Measurements from ENCODE around the gene SSBP3. TPM values are rescaled to one million over a fixed set of nuclear protein-coding genes. Genes with fewer than 3 reads are reported as not detected.
A peak's percentile ranks its signal among the peaks of the same experiment; 100 is the strongest.
"Not testable (repeated sequence)": the region's sequence is repeated elsewhere in the genome, so short reads cannot be mapped to it uniquely, and the experiment has no call there.

The SSBP3 gene
- total RNA-seq, 2 experiments from 2014 or later, result 90.0 TPM

- DNase-seq, result no peak
- no peak overlapping the region for H3K4me3 Mint-ChIP-seq
- no peak overlapping the region for H3K27ac Mint-ChIP-seq
- ChIA-PET CTCF (no interaction called here), POLR2A (no interaction called here)
- H3K27me3 Mint-ChIP-seq, result no peaks in the 10 kb centered on the region
- no peaks in the 10 kb centered on the region for H3K4me1 Mint-ChIP-seq
- H3K9me3 Mint-ChIP-seq, result no peaks in the 10 kb centered on the region
- peaks cover 13% of the 10 kb centered on the region for H3K36me3 Mint-ChIP-seq (ENCODE audit: low read depth)
These were observed 165.4 kb downstream of the SSBP3 start for GRCh38 chr1:54240741-54241335.

GRCh38 chr1:54239631-54240031 lies 166.6 kb downstream of the SSBP3 start:
- no peak overlapping the region for H3K27ac Mint-ChIP-seq
- H3K4me3 Mint-ChIP-seq, result no peak overlapping the region
- CTCF ChIA-PET, result no interaction called here
- H3K4me1 Mint-ChIP-seq, result peaks cover 4% of the 10 kb centered on the region
- no peaks in the 10 kb centered on the region for H3K27me3 Mint-ChIP-seq
- POLR2A ChIA-PET, result no interaction called here
- DNase-seq, result no peak
- H3K9me3 Mint-ChIP-seq, result no peaks in the 10 kb centered on the region
- peaks cover 17% of the 10 kb centered on the region for H3K36me3 Mint-ChIP-seq (ENCODE audit: low read depth)

- peaks cover 20% of the 10 kb centered on the region for H3K36me3 Mint-ChIP-seq (ENCODE audit: low read depth)
- no peak overlapping the region for H3K27ac Mint-ChIP-seq
- no peak overlapping the region for H3K4me3 Mint-ChIP-seq
- H3K4me1 Mint-ChIP-seq, result peaks cover 8% of the 10 kb centered on the region
- no peaks in the 10 kb centered on the region for H3K9me3 Mint-ChIP-seq
- no peak for DNase-seq
- CTCF ChIA-PET, result no interaction called here
- H3K27me3 Mint-ChIP-seq, result no peaks in the 10 kb centered on the region
- POLR2A ChIA-PET, result no interaction called here
These were observed 167.2 kb downstream of the SSBP3 start for GRCh38 chr1:54239035-54239383.

GRCh38 chr1:54238353-54239034 lies 167.7 kb downstream of the SSBP3 start:
- CTCF ChIA-PET, result no interaction called here
- Mint-ChIP-seq H3K36me3 (ENCODE audit: low read depth) (peaks cover 20% of the 10 kb centered on the region), H3K27me3 (no peaks in the 10 kb centered on the region), H3K9me3 (no peaks in the 10 kb centered on the region), H3K27ac (no peak overlapping the region), H3K4me1 (peaks cover 8% of the 10 kb centered on the region), H3K4me3 (no peak overlapping the region)
- DNase-seq, result no peak
- POLR2A ChIA-PET, result no interaction called here

GRCh38 chr1:54237586-54237985 lies 168.6 kb downstream of the SSBP3 start:
- POLR2A ChIA-PET, result no interaction called here
- peaks cover 17% of the 10 kb centered on the region for H3K36me3 Mint-ChIP-seq (ENCODE audit: low read depth)
- no peaks in the 10 kb centered on the region for H3K27me3 Mint-ChIP-seq
- CTCF ChIA-PET, result no interaction called here
- H3K4me1 Mint-ChIP-seq, result peaks cover 8% of the 10 kb centered on the region
- H3K27ac Mint-ChIP-seq, result no peak overlapping the region
- DNase-seq, result no peak
- no peak overlapping the region for H3K4me3 Mint-ChIP-seq
- H3K9me3 Mint-ChIP-seq, result no peaks in the 10 kb centered on the region

GRCh38 chr1:54234284-54234683 lies 171.9 kb downstream of the SSBP3 start:
- CTCF ChIA-PET, result no interaction called here
- Mint-ChIP-seq H3K9me3 (no peaks in the 10 kb centered on the region), H3K4me3 (no peak overlapping the region)

GRCh38 chr1:54233196-54233595 lies 173.0 kb downstream of the SSBP3 start:
- H3K9me3 Mint-ChIP-seq, DNase-seq, H3K27me3 Mint-ChIP-seq, H3K27ac Mint-ChIP-seq, H3K4me3 Mint-ChIP-seq, POLR2A ChIA-PET, CTCF ChIA-PET: not testable (repeated sequence)
- Mint-ChIP-seq H3K4me1 (peaks cover 39% of the 10 kb centered on the region), H3K36me3 (ENCODE audit: low read depth) (peaks cover 29% of the 10 kb centered on the region)

More at GRCh38 chr1:54234284-54234683, 171.9 kb downstream of the SSBP3 start:
- no peak overlapping the region for H3K27ac Mint-ChIP-seq
- H3K4me1 Mint-ChIP-seq, result peaks cover 30% of the 10 kb centered on the region
- H3K36me3 Mint-ChIP-seq (ENCODE audit: low read depth), result peaks cover 29% of the 10 kb centered on the region
- no peak for DNase-seq
- H3K27me3 Mint-ChIP-seq, result no peaks in the 10 kb centered on the region
- POLR2A ChIA-PET, result no interaction called here

- Mint-ChIP-seq H3K4me1 (peaks cover 55% of the 10 kb centered on the region), H3K4me3 (peak overlapping the region; percentile 58), H3K27me3 (no peaks in the 10 kb centered on the region), H3K27ac (peak overlapping the region; percentile 58), H3K9me3 (no peaks in the 10 kb centered on the region), H3K36me3 (ENCODE audit: low read depth) (peaks cover 35% of the 10 kb centered on the region)
- POLR2A ChIA-PET, result interaction anchor here (1.1 to 3.2 kb wide), 3 partner anchors 12 to 250 kb away, joined by 3 to 19 read pairs (median 4); no protein-coding TSS in a partner anchor
- CTCF ChIA-PET, result interaction anchor here (0.6 to 1.3 kb wide), 2 partner anchors 30 to 452 kb away, joined by 3 to 4 read pairs; no protein-coding TSS in a partner anchor
- peak; percentile 46 for DNase-seq
These were observed 175.5 kb downstream of the SSBP3 start for GRCh38 chr1:54230507-54231339.

GRCh38 chr1:54229281-54229891 lies 176.8 kb downstream of the SSBP3 start:
- CTCF ChIA-PET, result interaction anchor here (0.8 to 1.1 kb wide), 2 partner anchors 30 to 260 kb away, joined by 3 to 6 read pairs; partner anchors contain the start of genes CYB5RL and MRPL37
- POLR2A ChIA-PET, result interaction anchor here (1.1 to 4.0 kb wide), 5 partner anchors 29 to 251 kb away, joined by 3 to 21 read pairs (median 4); partner anchors contain the start of genes CYB5RL, MRPL37, TCEANC2 and TMEM59

GRCh38 chr1:54228638-54229079 lies 177.5 kb downstream of the SSBP3 start:
- Mint-ChIP-seq H3K4me3 (no peak overlapping the region), H3K27ac (no peak overlapping the region), H3K4me1 (peaks cover 51% of the 10 kb centered on the region), H3K27me3 (no peaks in the 10 kb centered on the region), H3K9me3 (no peaks in the 10 kb centered on the region), H3K36me3 (ENCODE audit: low read depth) (peaks cover 45% of the 10 kb centered on the region)
- no peak for DNase-seq
- ChIA-PET CTCF (interaction anchor here (1.2 kb wide), 1 partner anchor 47 kb away, joined by 4 read pairs; no protein-coding TSS in a partner anchor), POLR2A (interaction anchor here (0.9 to 4.0 kb wide), 5 partner anchors 26 to 175 kb away, joined by 3 to 21 read pairs (median 4); partner anchors contain the start of genes CYB5RL, MRPL37, TCEANC2 and TMEM59)

More at GRCh38 chr1:54229281-54229891, 176.8 kb downstream of the SSBP3 start:
- Mint-ChIP-seq H3K4me1 (peaks cover 53% of the 10 kb centered on the region), H3K36me3 (ENCODE audit: low read depth) (peaks cover 42% of the 10 kb centered on the region), H3K4me3 (peak overlapping the region; percentile 73), H3K27ac (peak overlapping the region; percentile 75), H3K27me3 (no peaks in the 10 kb centered on the region), H3K9me3 (no peaks in the 10 kb centered on the region)
- peak; percentile 66 for DNase-seq

- no peak for DNase-seq
- ChIA-PET CTCF (interaction anchor here (1.2 kb wide), 1 partner anchor 46 kb away, joined by 4 read pairs; no protein-coding TSS in a partner anchor), POLR2A (interaction anchor here (1.6 to 4.0 kb wide), 3 partner anchors 25 to 174 kb away, joined by 4 to 21 read pairs (median 4); partner anchors contain the start of genes CYB5RL, MRPL37, TCEANC2 and TMEM59)
- H3K36me3 Mint-ChIP-seq (ENCODE audit: low read depth), result peaks cover 46% of the 10 kb centered on the region
- peaks cover 51% of the 10 kb centered on the region for H3K4me1 Mint-ChIP-seq
- H3K27ac Mint-ChIP-seq, result peak overlapping the region; percentile 8
- H3K27me3 Mint-ChIP-seq, result no peaks in the 10 kb centered on the region
- no peak overlapping the region for H3K4me3 Mint-ChIP-seq
- no peaks in the 10 kb centered on the region for H3K9me3 Mint-ChIP-seq
These were observed 178.3 kb downstream of the SSBP3 start for GRCh38 chr1:54227891-54228310.

- Mint-ChIP-seq H3K9me3 (no peaks in the 10 kb centered on the region), H3K27me3 (no peaks in the 10 kb centered on the region), H3K27ac (peak overlapping the region; percentile 35), H3K4me1 (peaks cover 51% of the 10 kb centered on the region), H3K4me3 (no peak overlapping the region), H3K36me3 (ENCODE audit: low read depth) (peaks cover 49% of the 10 kb centered on the region)
- POLR2A ChIA-PET, result interaction anchor here (1.6 to 4.0 kb wide), 2 partner anchors 24 to 27 kb away, joined by 4 to 21 read pairs; partner anchors contain the start of genes CYB5RL and MRPL37
- CTCF ChIA-PET, result no interaction called here
- DNase-seq, result no peak
These were observed 179.0 kb downstream of the SSBP3 start for GRCh38 chr1:54227091-54227602.

Measured in activated CD4-positive, alpha-beta memory T cell treated with anti-CD3 and anti-CD28 coated beads, Interleukin-2, amount 10 ng/mL, durations not matched to agents 7 days and 5 days (primary cell).